A673 (cell line): ENCODE data around the gene CFAP100. TPM values are rescaled to one million over a fixed set of nuclear protein-coding genes. Genes with fewer than 3 reads are reported as not detected.

ENCODE experiments used
- BruUV-seq: library from RNA; stranded (reverse); fragments of 400-500 nt; replicated peaks from 2 replicates; lab custom pipeline; 2021; lab: Mats Ljungman, UMichigan
- CTCF ChIA-PET: fragments of 300-600 bp; sonication (Branson Sonifier 250); formaldehyde crosslinking; loops from one replicate; lab custom pipeline; 2022; ENCODE audit warnings: antibody characterized with exemption; lab: Charles Lee
- POLR2A ChIA-PET: fragments of 300-600 bp; sonication (Branson Sonifier 250); formaldehyde crosslinking; loops from one replicate; lab custom pipeline; 2022; ENCODE audit warnings: antibody characterized with exemption; ENCODE audit not compliant: low non-redundant PET; lab: Charles Lee
- DNase-seq: peaks from one replicate; pipeline ENCODE4 v3.0.0-alpha.2; 2015; ENCODE audit warnings: low spot score
- H3K27ac ChIP-seq: fragments of 200-600 bp; sonication (generic); 2 replicates; pipeline ENCODE4 v1.5.1; 2016; ENCODE audit warnings: mixed run types, low read depth, mild to moderate bottlenecking, mixed read lengths, antibody characterized with exemption, low read length; ENCODE audit not compliant: poor library complexity, severe bottlenecking
- H3K27me3 ChIP-seq: fragments of 200-600 bp; sonication (generic); replicated peaks from 2 replicates; pipeline ENCODE4 v1.6.1; 2017; ENCODE audit warnings: mixed run types, low read depth, mild to moderate bottlenecking, mixed read lengths, antibody characterized with exemption, low read length; ENCODE audit not compliant: insufficient read depth, poor library complexity
- H3K36me3 ChIP-seq: fragments of 200-600 bp; sonication (generic); 2 replicates; pipeline ENCODE4 v1.6.1; 2016; ENCODE audit warnings: mixed run types, mild to moderate bottlenecking, mixed read lengths, antibody characterized with exemption, low read length; ENCODE audit not compliant: insufficient read depth, poor library complexity, severe bottlenecking
- H3K4me1 ChIP-seq: fragments of 200-600 bp; sonication (generic); 2 replicates; pipeline ENCODE4 v1.6.1; 2017; ENCODE audit warnings: mixed run types, mild to moderate bottlenecking, mixed read lengths, antibody characterized with exemption, low read length; ENCODE audit not compliant: insufficient read depth, poor library complexity, severe bottlenecking
- H3K4me3 ChIP-seq: fragments of 200-600 bp; sonication (generic); 2 replicates; pipeline ENCODE4 v1.5.1; 2016; ENCODE audit warnings: low read depth, mixed run types, mild to moderate bottlenecking, mixed read lengths, low read length; ENCODE audit not compliant: poor library complexity, severe bottlenecking
- H3K9me3 ChIP-seq: fragments of 200-600 bp; sonication (generic); 2 replicates; pipeline ENCODE4 v1.6.1; 2016; ENCODE audit warnings: mixed run types, low read depth, mild to moderate bottlenecking, mixed read lengths, antibody characterized with exemption, low read length; ENCODE audit not compliant: poor library complexity, severe bottlenecking
- CTCF ChIP-seq: fragments of 300-800, 200-600 bp; sonication (generic); conservative IDR thresholded peaks from 2 replicates; pipeline ENCODE4 v1.5.1; 2017; ENCODE audit warnings: low read depth, mild to moderate bottlenecking, antibody characterized with exemption, low read length, moderate library complexity, mixed read lengths
- EZH2 ChIP-seq: fragments of 200-600 bp; sonication (generic); IDR thresholded peaks from 2 replicates; pipeline ENCODE4 v1.6.1; 2017; ENCODE audit warnings: borderline replicate concordance, low read depth, mild to moderate bottlenecking, mixed read lengths, antibody characterized with exemption, low read length; ENCODE audit not compliant: poor library complexity, severe bottlenecking
- intact Hi-C: fragments of 100-400 bp; cut with micrococcal nuclease; formaldehyde crosslinking; loops from one replicate; pipeline ENCODE4 v1.10.0; 2022; ENCODE audit not compliant: unreplicated experiment
- total RNA-seq: library from RNA; stranded (reverse); gene quantifications from 2 replicates; pipeline ENCODE4 v1.2.3, GENCODE V29; 2021

CFAP100 gene
- total RNA-seq, 1 experiment from 2014 or later = not detected

GRCh38 chr3:126466886-126467610 lies 72.3 kb downstream of the CFAP100 start:
- peaks cover 9% of the 10 kb centered on the region for H3K4me1 ChIP-seq
- CTCF ChIA-PET = no interaction called here
- intact Hi-C loops = no loop called here

GRCh38 chr3:126467611-126467955 lies 72.9 kb downstream of the CFAP100 start:
- Histone ChIP-seq H3K27me3 (no peaks in the 10 kb centered on the region), H3K36me3 (peaks cover 95% of the 10 kb centered on the region), H3K4me3 (no peak overlapping the region), H3K9me3 (no peaks in the 10 kb centered on the region), H3K27ac (no peak overlapping the region), H3K4me1 (peaks cover 15% of the 10 kb centered on the region)
- CTCF ChIA-PET = no interaction called here
- no TSS peak for BruUV-seq
- TF ChIP-seq EZH2 = no peak
- TF ChIP-seq CTCF = no peak
- DNase-seq = no peak
- intact Hi-C loops = no loop called here
- POLR2A ChIA-PET = no interaction called here

More at GRCh38 chr3:126466886-126467610, 72.3 kb downstream of the CFAP100 start:
- H3K27ac ChIP-seq = no peak overlapping the region
- H3K4me3 ChIP-seq = no peak overlapping the region
- TF ChIP-seq CTCF (no peak), EZH2 (no peak)
- no peak for DNase-seq
- no peaks in the 10 kb centered on the region for H3K27me3 ChIP-seq
- H3K36me3 ChIP-seq = peaks cover 100% of the 10 kb centered on the region
- no TSS peak for BruUV-seq
- POLR2A ChIA-PET = no interaction called here
- no peaks in the 10 kb centered on the region for H3K9me3 ChIP-seq

- Histone ChIP-seq H3K36me3 (peaks cover 88% of the 10 kb centered on the region), H3K27me3 (no peaks in the 10 kb centered on the region), H3K4me3 (no peak overlapping the region), H3K9me3 (no peaks in the 10 kb centered on the region), H3K27ac (no peak overlapping the region), H3K4me1 (peaks cover 22% of the 10 kb centered on the region)
- CTCF ChIA-PET = no interaction called here
- intact Hi-C loops = no loop called here
- POLR2A ChIA-PET = no interaction called here
- BruUV-seq = no TSS peak
- TF ChIP-seq EZH2 (no peak), CTCF (no peak)
- no peak for DNase-seq
These were observed 73.6 kb downstream of the CFAP100 start for GRCh38 chr3:126468028-126468891.
